ENCODE data around the gene DNASE1. TPM values are rescaled to one million over a fixed set of nuclear protein-coding genes. Genes with fewer than 3 reads are reported as not detected.
"Not testable (repeated sequence)": the region's sequence is repeated elsewhere in the genome, so short reads cannot be mapped to it uniquely, and the experiment has no call there.

The DNASE1 gene
- polyA plus RNA-seq, 1 donor, result 19.7 TPM

- no peak for DNase-seq
These were observed 12.6 kb upstream of the DNASE1 start for GRCh38 chr16:3641801-3642396.

DNA sequence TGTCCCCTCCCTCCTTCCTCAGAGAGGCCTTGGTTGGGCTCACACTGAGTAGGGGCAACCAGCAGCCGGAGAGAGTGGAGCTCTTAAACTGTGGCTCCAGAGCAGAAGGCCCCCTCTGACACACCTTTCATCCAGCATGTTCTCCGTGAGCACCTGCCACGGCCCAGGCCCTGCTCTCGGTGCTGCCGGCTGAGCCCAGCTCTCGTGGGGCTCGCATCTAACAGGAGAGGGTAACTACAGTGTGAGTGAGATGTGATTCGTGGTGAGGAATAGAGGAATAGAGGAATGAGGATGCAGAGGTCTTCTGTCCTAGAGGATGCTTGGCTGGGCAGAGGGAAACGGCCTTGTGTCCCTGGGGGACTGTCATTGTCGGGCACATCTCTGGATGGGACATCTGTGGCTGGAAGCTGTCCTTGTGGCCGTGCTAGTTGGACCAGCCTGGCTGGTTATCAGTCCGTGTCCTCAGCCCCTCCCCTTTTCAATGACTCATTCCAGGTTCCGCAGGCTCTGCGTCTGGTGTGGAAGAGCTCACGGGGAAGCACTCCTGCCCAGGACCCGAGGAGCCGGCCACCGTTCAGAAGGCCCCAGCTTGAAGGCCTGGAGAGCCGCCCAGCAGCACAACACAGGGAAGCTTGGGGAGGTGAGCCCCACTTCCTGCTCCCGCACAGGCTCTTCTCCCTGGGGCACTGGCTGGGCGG lies 11.9 kb upstream of the DNASE1 start:
- DNase-seq, result no peak

GRCh38 chr16:3643095-3643730 lies 11.3 kb upstream of the DNASE1 start:
- no peak for DNase-seq

GRCh38 chr16:3645108-3645503 lies 9.4 kb upstream of the DNASE1 start:
- no peak for DNase-seq

GRCh38 chr16:3645504-3646347 lies 8.8 kb upstream of the DNASE1 start:
- DNase-seq, result no peak

DNA sequence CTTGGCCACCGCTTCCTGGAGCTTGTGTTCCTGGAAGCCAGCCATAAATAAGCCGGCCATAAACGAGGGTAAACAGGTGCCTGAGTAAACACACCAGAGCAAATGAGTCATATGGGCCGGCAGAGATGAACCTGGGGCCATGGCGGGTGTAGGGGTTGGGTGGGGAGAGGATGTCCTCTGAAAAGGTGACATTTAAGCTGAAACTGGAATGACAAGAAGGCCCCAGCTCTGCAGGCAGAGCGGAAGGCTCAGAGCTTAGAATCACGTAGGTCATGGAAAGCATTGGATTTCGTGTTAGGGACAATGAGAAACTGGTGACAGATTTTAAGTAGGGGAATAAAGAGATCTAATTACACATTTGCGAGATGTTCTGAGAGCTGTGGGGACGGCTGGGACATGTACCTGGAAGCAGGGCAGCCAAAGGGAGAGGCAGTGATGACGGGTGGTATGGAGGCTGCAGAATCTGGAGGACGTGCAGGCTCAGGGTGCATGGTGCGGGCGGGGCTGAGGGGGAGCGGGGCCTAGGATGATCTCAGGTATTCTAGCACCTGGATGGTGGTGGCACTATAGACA lies 8.1 kb upstream of the DNASE1 start:
- DNase-seq, result no peak

- no peak for DNase-seq
These were observed 3.7 kb upstream of the DNASE1 start for GRCh38 chr16:3650631-3651265.

GRCh38 chr16:3651461-3652372 lies 2.8 kb upstream of the DNASE1 start:
- no peak for DNase-seq

- no peak for DNase-seq
These were observed 1.9 kb upstream of the DNASE1 start for GRCh38 chr16:3652373-3653195.

- no peak for DNase-seq
These were observed 522 bp downstream of the DNASE1 start for GRCh38 chr16:3655030-3655395.

- DNase-seq, result no peak
These were observed 1.1 kb downstream of the DNASE1 start for GRCh38 chr16:3655396-3656159.

DNA sequence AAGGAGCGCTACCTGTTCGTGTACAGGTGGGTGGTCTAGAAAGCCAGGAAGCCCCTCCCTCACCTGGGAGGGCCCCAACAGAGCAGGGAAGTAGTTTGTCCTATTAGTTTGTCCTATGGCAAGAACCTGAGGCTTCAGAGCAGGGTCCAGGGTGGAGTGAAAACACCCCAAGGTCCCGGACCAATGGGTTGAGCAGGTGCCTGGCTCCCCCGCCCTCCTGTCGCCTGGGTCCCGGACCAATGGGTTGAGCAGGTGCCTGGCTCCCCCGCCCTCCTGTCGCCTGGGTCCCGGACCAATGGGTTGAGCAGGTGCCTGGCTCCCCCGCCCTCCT lies 1.6 kb downstream of the DNASE1 start:
- not testable (repeated sequence) for DNase-seq

DNA sequence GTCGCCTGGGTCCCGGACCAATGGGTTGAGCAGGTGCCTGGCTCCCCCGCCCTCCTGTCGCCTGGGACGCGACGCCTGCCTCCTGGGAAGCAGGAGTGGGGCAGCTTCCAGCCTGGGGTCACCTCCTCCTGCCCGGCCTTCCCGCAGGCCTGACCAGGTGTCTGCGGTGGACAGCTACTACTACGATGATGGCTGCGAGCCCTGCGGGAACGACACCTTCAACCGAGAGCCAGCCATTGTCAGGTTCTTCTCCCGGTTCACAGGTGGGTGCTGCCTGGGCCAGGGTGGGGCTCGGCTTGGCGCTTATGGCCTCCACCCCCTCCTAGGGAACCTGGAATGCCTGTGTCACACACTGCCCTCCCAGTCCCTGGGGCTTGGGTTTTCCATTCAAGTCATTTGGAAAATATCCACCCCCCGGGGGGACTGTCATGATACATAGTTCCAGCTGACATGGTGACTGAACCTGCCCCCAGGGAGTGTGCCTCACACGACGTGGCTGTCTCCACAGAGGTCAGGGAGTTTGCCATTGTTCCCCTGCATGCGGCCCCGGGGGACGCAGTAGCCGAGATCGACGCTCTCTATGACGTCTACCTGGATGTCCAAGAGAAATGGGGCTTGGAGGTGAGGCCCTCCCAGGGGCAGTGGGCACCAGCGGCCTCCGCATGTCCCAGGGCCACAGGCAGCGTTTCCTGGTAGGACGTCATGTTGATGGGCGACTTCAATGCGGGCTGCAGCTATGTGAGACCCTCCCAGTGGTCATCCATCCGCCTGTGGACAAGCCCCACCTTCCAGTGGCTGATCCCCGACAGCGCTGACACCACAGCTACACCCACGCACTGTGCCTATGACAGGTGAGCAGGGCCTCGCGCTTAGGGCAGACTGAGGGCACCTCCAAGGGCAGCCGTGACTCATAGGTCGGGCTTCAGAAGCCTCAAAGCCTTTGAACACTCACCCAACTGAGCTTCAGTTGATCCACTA lies 2.3 kb downstream of the DNASE1 start:
- DNase-seq, result no peak

DNA sequence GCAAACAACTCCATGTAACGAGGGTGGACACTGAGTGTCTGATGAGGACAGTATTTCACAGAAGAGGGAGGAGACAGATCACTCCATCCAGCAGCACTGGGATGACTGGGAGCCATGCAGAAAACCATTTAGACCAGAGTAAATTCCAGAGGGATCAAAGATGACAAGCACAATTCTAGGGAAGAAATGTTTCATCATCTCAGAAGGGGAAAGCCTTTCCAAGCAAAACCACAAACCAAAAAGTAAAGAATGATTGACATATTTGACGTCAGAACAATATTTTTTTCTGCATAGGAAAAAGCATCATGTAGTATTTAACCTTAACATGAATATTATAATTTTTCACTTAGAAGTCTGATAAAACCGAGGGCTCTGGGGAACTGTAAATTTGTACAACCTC lies 4.8 kb downstream of the DNASE1 start:
- no peak for DNase-seq

DNA sequence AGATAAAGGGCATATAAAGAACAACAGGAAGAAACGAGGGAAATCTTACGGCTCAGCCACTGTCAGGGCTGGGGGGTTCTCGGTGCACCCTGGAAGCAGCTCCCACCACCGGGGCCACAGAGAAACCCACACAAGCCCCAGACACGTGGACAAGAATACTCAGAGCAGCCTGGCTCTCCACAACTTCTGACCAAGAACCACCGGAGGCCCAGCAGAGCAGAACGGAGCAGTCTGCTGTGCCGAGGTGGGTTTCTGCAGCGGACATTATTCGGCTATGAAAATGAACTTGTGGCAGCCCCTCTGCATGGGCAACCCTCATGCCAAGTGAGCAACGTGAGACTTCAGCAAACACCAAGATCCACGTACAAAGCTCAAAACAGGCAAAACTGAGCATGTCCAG lies 6.8 kb downstream of the DNASE1 start:
- no peak for DNase-seq

GRCh38 chr16:3661922-3662321 lies 7.4 kb downstream of the DNASE1 start:
- no peak for DNase-seq

DNA sequence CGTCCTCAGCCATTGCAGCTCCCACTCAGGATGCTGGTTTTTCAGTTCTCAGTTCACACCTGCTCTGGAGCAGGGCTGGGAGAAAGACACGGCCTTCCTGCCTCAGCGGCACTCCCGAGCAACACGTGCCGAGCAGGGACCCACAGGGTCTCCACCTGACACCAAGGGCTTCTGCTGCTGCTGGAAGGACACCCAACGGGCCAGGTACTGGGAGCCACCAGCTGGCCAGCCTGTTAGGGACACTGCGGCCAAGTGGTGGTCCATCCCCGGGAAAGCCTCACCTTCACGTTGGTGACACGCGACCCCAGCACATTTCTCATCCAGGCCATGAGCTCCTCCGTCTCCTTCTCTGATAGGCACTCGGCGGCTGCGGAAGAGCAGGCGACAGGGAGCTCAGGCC lies 8.1 kb downstream of the DNASE1 start:
- DNase-seq, result no peak

DNA sequence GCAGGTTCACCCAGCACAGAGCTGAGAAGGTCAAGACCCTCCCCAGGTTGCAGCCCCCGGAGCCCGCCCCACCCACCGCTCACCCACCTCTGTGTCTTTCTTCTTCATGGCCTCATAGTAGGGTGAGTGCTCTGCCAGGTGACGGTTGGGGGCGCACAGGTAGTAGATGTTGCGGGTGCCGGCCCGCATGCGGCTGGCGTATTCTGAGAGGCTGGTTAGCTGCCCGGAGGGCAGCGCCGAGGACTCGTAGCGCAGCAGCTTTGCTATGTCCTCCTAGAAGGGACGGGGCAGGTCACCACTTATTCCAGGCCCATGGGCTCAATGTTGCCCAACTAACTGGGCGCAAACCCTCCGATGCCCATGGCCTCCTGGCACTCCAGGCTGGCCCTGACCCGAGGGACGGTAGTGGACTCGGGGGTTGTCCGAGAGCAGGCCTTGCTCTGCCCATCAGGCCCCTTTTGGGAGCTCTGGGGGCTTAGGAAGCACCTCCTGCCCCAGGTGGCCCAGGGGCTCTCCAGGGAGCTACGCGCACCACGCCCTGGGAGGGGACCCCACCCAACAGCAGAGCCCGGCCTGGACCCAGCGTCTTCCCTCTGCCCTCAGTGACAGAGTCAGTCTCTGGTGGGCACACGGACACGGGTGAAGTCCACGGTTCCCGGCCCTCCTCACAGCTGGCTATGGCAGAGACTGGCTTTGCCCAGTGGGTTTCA lies 9.9 kb downstream of the DNASE1 start:
- no peak for DNase-seq
